ENCODE measurements around the gene C3orf22. TPM values are rescaled to one million over a fixed set of nuclear protein-coding genes. Genes with fewer than 3 reads are reported as not detected.

The C3orf22 gene
- total RNA-seq, 4 donors from 2014 or later = not detected

GRCh38 chr3:126517291-126517951 lies 41.3 kb downstream of the C3orf22 start, which contains the start of gene UROC1:
Gene UROC1, minus strand, starts transcription at chr3:126517773. Its CDS starts 54 bp downstream, at chr3:126517719.
- H3K4me3 ChIP-seq = no peak within 1 kb of the TSS
- H3K27ac ChIP-seq = no peak within 1 kb of the TSS
- H3K4me1 ChIP-seq = no peaks in the 10 kb centered on the region
- DNase-seq = no peak
- H3K36me3 ChIP-seq = no peaks in the 10 kb centered on the region
- WGBS, 2 donors (ENCODE audit: low coverage in 1 of 2) = 79% methylated on average over 13 of the region's 16 CpGs; no CpG with 5 or more reads in 1 of the 2 donors
- in situ Hi-C loops (cut with MboI; ENCODE audit: low pct_ligation_motif_present in 1 of 4, low pct_unique_long_range_greater_than_20kb in 1 of 4, low sequenced_read_pairs in 3 of 4) (no loop called here), intact Hi-C loops (cut with DNase I; ENCODE audit: low total_unique reads) (no loop called here)
- H3K9me3 ChIP-seq = no peaks in the 10 kb centered on the region
- H3K27me3 ChIP-seq = no peaks in the 10 kb centered on the region
- TF ChIP-seq POLR2A (IDR thresholded peaks at IDR 0.05) (no peak), EP300 (IDR thresholded peaks at IDR 0.05; ENCODE audit: low read depth) (no peak), POLR2AphosphoS5 (IDR thresholded peaks at IDR 0.05) (no peak)
- TF ChIP-seq, protein P1, sequence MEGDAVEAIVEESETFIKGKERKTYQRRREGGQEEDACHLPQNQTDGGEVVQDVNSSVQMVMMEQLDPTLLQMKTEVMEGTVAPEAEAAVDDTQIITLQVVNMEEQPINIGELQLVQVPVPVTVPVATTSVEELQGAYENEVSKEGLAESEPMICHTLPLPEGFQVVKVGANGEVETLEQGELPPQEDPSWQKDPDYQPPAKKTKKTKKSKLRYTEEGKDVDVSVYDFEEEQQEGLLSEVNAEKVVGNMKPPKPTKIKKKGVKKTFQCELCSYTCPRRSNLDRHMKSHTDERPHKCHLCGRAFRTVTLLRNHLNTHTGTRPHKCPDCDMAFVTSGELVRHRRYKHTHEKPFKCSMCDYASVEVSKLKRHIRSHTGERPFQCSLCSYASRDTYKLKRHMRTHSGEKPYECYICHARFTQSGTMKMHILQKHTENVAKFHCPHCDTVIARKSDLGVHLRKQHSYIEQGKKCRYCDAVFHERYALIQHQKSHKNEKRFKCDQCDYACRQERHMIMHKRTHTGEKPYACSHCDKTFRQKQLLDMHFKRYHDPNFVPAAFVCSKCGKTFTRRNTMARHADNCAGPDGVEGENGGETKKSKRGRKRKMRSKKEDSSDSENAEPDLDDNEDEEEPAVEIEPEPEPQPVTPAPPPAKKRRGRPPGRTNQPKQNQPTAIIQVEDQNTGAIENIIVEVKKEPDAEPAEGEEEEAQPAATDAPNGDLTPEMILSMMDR (IDR thresholded peaks at IDR 0.05) = no peak

DNA sequence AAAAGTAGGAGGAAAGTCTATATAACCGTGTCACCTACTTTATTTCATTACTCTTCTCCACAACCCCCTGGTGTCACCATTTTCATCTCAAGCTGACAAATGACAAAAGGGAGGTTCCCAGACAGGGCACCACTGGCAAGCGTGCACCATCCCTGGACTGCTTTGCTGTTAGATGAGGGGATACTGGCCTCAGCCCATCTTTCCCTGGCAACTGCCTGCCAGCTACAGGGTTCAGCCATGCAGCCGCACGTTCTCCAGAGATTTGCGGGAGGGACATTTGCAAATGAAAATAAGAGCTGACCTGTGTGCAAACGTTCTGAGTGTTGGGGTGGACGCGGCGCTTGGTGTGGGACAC lies 41.8 kb downstream of the C3orf22 start:
- WGBS, 2 donors (ENCODE audit: low coverage in 1 of 2) = 67 to 80% methylated on average over 1 to 9 of the region's 9 CpGs
- no peak for DNase-seq

DNA sequence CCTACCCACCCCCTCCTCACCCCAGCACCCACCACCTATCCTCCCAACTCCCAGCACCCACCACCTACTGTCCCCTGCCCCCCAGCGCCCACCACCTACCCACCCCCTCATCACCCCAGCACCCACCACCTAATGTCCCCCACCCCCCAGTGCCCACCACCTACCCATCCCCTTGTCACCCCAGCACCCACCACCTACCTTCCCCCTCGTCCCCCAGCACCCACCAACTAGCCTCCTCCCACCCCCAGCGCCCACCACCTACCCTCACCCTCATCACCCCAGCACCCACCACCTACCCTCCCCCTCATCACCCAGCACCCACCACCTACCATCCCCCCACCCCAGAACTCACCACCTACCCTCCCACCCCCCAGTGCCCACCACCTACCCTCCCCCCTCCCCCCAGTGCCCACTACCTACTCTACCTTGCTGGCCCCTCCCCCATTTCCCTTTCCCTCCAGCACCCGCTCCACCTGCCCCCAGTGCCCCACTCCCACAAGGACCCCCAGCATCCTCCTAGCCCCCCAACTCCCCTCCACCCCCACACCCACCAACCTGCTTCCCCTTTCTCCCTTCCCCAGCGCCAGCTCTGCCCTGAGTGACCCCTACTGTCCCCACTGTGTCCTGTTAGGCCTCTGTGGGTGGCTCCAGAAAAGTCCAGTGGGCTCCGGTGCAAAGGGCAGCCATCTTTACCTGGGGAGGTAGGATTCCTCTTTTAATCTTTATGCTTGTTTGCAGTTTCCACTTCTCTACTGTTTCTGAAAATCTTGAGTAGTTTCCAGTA lies 42.4 kb downstream of the C3orf22 start:
- Histone ChIP-seq H3K36me3 (no peaks in the 10 kb centered on the region), H3K4me1 (no peaks in the 10 kb centered on the region), H3K27ac (no peak overlapping the region), H3K27me3 (no peaks in the 10 kb centered on the region), H3K4me3 (no peak overlapping the region), H3K9me3 (no peaks in the 10 kb centered on the region)
- no peak for TF ChIP-seq EP300 (IDR thresholded peaks at IDR 0.05; ENCODE audit: low read depth)
- TF ChIP-seq POLR2AphosphoS5 (IDR thresholded peaks at IDR 0.05) = no peak
- no peak for TF ChIP-seq POLR2A (IDR thresholded peaks at IDR 0.05)
- TF ChIP-seq, protein P1 (IDR thresholded peaks at IDR 0.05) = no peak
- in situ Hi-C loops (cut with MboI; ENCODE audit: low pct_ligation_motif_present in 1 of 4, low pct_unique_long_range_greater_than_20kb in 1 of 4, low sequenced_read_pairs in 3 of 4) = no loop called here
- no peak for DNase-seq
- 80 to 91% methylated on average over 1 to 2 of the region's 6 CpGs for WGBS, 2 donors (ENCODE audit: low coverage in 1 of 2)
- intact Hi-C loops (cut with DNase I; ENCODE audit: low total_unique reads) = no loop called here

More for the DNA sequence above, 41.8 kb downstream of the C3orf22 start:
- in situ Hi-C loops (cut with MboI; ENCODE audit: low pct_ligation_motif_present in 1 of 4, low pct_unique_long_range_greater_than_20kb in 1 of 4, low sequenced_read_pairs in 3 of 4) = no loop called here
- H3K9me3 ChIP-seq = no peaks in the 10 kb centered on the region
- TF ChIP-seq, protein P1 (IDR thresholded peaks at IDR 0.05) = no peak
- no peak for TF ChIP-seq POLR2AphosphoS5 (IDR thresholded peaks at IDR 0.05)
- no peak for TF ChIP-seq POLR2A (IDR thresholded peaks at IDR 0.05)
- no peak for TF ChIP-seq EP300 (IDR thresholded peaks at IDR 0.05; ENCODE audit: low read depth)
- no peaks in the 10 kb centered on the region for H3K4me1 ChIP-seq
- H3K27ac ChIP-seq = no peak overlapping the region
- H3K36me3 ChIP-seq = no peaks in the 10 kb centered on the region
- H3K27me3 ChIP-seq = no peaks in the 10 kb centered on the region
- intact Hi-C loops (cut with DNase I; ENCODE audit: low total_unique reads) = no loop called here
- no peak overlapping the region for H3K4me3 ChIP-seq

- intact Hi-C loops (cut with DNase I; ENCODE audit: low total_unique reads) (no loop called here), in situ Hi-C loops (cut with MboI; ENCODE audit: low pct_ligation_motif_present in 1 of 4, low pct_unique_long_range_greater_than_20kb in 1 of 4, low sequenced_read_pairs in 3 of 4) (no loop called here)
- 70% methylated on average over 8 of the region's 8 CpGs; no CpG with 5 or more reads in 1 of the 2 donors for WGBS, 2 donors (ENCODE audit: low coverage in 1 of 2)
- H3K9me3 ChIP-seq = no peaks in the 10 kb centered on the region
- H3K4me1 ChIP-seq = no peaks in the 10 kb centered on the region
- H3K36me3 ChIP-seq = no peaks in the 10 kb centered on the region
- no peak for DNase-seq
- H3K27me3 ChIP-seq = no peaks in the 10 kb centered on the region
- no peak overlapping the region for H3K4me3 ChIP-seq
- no peak for TF ChIP-seq POLR2A (IDR thresholded peaks at IDR 0.05)
- TF ChIP-seq POLR2AphosphoS5 (IDR thresholded peaks at IDR 0.05) = no peak
- TF ChIP-seq, protein P1 (IDR thresholded peaks at IDR 0.05) = no peak
- TF ChIP-seq EP300 (IDR thresholded peaks at IDR 0.05; ENCODE audit: low read depth) = no peak
- H3K27ac ChIP-seq = no peak overlapping the region
Observed at GRCh38 chr3:126515066-126515706, 43.5 kb downstream of the C3orf22 start.
